Rectal smooth muscle tissue (tissue), 1 donor: ENCODE measurements around the gene OPCML.

Experiments used
- H3K27ac ChIP-seq: one replicate; pipeline ENCODE4 v1.7.0; 2013; ENCODE audit warnings: low read depth, low read length, inconsistent platforms
- H3K27me3 ChIP-seq: one replicate; pipeline ENCODE4 v1.7.0; 2013; ENCODE audit warnings: low read length; ENCODE audit not compliant: control insufficient read depth, insufficient read depth
- H3K36me3 ChIP-seq: one replicate; pipeline ENCODE4 v1.7.0; 2013; ENCODE audit warnings: low read length; ENCODE audit not compliant: control insufficient read depth, insufficient read depth
- H3K4me1 ChIP-seq: one replicate; pipeline ENCODE4 v1.7.0; 2013; ENCODE audit warnings: low read length; ENCODE audit not compliant: control insufficient read depth, insufficient read depth
- H3K4me3 ChIP-seq: one replicate; pipeline ENCODE4 v1.7.0; 2013; ENCODE audit warnings: low read length
- H3K9ac ChIP-seq: one replicate; pipeline ENCODE4 v1.7.0; 2013; ENCODE audit warnings: low read length

Gene OPCML

GRCh38 chr11:132888226-132888625 is 644.1 kb downstream of the OPCML start:
- Histone ChIP-seq H3K4me1 (no peaks in the 10 kb centered on the region), H3K9ac (no peak overlapping the region)

DNA sequence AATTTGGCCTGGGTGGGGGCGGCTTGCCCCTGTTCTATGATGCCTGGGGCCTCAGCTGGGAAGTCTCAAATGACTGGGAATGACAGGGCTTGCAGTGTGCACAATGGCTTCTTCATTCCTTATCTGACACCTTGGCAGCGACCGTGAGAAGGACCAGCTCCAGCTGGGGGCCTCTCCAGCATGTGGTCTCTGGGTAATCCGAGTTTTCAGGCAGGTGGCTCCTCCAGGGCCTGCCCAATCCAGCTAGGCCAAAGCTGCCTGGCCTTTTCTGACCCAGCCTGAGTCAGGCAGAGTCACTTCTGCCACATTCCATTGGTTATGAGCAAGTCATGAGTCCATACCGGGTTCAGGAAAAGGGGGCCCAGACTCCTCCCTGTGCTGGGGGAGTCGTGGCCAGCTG is 646.0 kb downstream of the OPCML start:
- no peak overlapping the region for H3K27ac ChIP-seq
- H3K27me3 ChIP-seq: no peaks in the 10 kb centered on the region
- no peak overlapping the region for H3K4me3 ChIP-seq
- H3K9ac ChIP-seq: no peak overlapping the region
- H3K36me3 ChIP-seq: no peaks in the 10 kb centered on the region
- H3K4me1 ChIP-seq: no peaks in the 10 kb centered on the region

More at GRCh38 chr11:132888226-132888625, 644.1 kb downstream of the OPCML start:
- Histone ChIP-seq H3K27ac (no peak overlapping the region), H3K4me3 (no peak overlapping the region), H3K36me3 (no peaks in the 10 kb centered on the region), H3K27me3 (no peaks in the 10 kb centered on the region)

GRCh38 chr11:132883241-132883640 is 649.1 kb downstream of the OPCML start:
- Histone ChIP-seq H3K4me1 (no peaks in the 10 kb centered on the region), H3K36me3 (no peaks in the 10 kb centered on the region), H3K4me3 (no peak overlapping the region), H3K27me3 (no peaks in the 10 kb centered on the region), H3K9ac (no peak overlapping the region), H3K27ac (no peak overlapping the region)

DNA sequence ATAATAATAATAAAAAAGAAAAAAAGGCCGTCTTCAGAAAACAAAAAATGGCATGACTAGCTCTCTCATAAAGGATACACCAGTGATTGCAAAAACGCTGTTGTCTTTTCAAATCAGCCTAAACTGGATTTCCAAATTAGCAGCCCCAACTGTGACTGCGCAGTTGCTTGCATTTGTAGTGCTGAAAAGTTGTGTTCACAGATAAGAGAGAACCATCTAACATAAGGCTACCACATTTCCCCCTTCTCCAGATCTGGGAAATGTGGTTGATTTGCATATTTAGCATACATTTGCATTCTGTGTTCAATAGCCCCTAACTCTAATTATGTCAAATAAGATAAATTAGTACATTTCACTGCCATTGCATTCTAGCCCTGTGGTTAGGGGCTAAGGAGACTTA is 650.7 kb downstream of the OPCML start:
- no peaks in the 10 kb centered on the region for H3K4me1 ChIP-seq
- H3K4me3 ChIP-seq: no peak overlapping the region
- no peaks in the 10 kb centered on the region for H3K27me3 ChIP-seq
- H3K27ac ChIP-seq: no peak overlapping the region
- no peak overlapping the region for H3K9ac ChIP-seq
- H3K36me3 ChIP-seq: no peaks in the 10 kb centered on the region

DNA sequence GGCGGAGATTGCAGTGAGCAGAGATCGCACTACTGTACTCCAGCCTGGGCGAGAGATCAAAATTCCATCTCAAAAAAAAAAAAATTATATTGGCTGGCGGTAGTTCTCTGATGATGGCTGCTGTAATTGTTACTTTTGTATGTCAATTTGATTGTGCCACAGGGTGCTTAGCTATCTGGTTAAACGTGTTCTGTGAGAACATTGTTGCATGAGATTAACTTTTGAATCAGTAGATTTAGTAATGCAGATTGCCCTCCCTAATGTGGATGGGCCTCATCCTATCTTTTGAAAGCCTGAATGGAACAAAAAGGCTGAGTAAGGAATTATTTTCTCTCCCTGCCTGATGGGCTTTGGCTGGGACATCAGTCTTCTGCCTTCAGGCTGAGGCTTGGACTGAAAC is 654.2 kb downstream of the OPCML start:
- Histone ChIP-seq H3K4me3 (no peak overlapping the region), H3K27me3 (no peaks in the 10 kb centered on the region), H3K27ac (no peak overlapping the region), H3K9ac (no peak overlapping the region), H3K36me3 (no peaks in the 10 kb centered on the region), H3K4me1 (no peaks in the 10 kb centered on the region)

DNA sequence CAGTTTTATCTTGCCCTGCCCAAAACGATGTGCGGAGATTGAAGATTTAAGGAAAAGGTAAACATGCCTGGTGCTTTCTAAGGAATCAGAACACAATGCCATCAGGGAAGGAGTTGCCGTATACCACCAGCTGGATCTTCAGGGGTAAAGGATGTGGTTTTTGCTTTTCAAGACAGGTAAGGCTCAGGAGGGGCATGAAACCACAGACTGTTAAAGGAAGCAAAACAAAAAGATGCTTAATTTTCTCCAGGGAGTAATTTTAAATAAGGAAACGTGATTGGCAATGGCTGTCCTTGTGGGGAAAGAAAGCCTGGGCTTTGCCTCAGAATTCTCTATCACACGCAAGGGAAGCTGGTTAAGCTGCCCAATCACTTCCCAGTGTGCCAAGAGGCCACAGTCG is 655.6 kb downstream of the OPCML start:
- Histone ChIP-seq H3K27me3 (no peaks in the 10 kb centered on the region), H3K36me3 (no peaks in the 10 kb centered on the region), H3K27ac (no peak overlapping the region), H3K9ac (no peak overlapping the region), H3K4me3 (no peak overlapping the region), H3K4me1 (no peaks in the 10 kb centered on the region)

- H3K4me3 ChIP-seq: no peak overlapping the region
- H3K36me3 ChIP-seq: no peaks in the 10 kb centered on the region
- H3K4me1 ChIP-seq: no peaks in the 10 kb centered on the region
- H3K9ac ChIP-seq: no peak overlapping the region
- no peak overlapping the region for H3K27ac ChIP-seq
- no peaks in the 10 kb centered on the region for H3K27me3 ChIP-seq
Measured at GRCh38 chr11:132876239-132876638, 656.1 kb downstream of the OPCML start.

GRCh38 chr11:132874638-132875037 is 657.7 kb downstream of the OPCML start:
- Histone ChIP-seq H3K4me1 (no peaks in the 10 kb centered on the region), H3K9ac (no peak overlapping the region), H3K36me3 (no peaks in the 10 kb centered on the region), H3K4me3 (no peak overlapping the region), H3K27me3 (no peaks in the 10 kb centered on the region), H3K27ac (no peak overlapping the region)

- Histone ChIP-seq H3K4me3 (no peak overlapping the region), H3K27ac (no peak overlapping the region), H3K4me1 (no peaks in the 10 kb centered on the region), H3K27me3 (no peaks in the 10 kb centered on the region), H3K36me3 (no peaks in the 10 kb centered on the region), H3K9ac (no peak overlapping the region)
Measured at GRCh38 chr11:132873841-132874240, 658.5 kb downstream of the OPCML start.

DNA sequence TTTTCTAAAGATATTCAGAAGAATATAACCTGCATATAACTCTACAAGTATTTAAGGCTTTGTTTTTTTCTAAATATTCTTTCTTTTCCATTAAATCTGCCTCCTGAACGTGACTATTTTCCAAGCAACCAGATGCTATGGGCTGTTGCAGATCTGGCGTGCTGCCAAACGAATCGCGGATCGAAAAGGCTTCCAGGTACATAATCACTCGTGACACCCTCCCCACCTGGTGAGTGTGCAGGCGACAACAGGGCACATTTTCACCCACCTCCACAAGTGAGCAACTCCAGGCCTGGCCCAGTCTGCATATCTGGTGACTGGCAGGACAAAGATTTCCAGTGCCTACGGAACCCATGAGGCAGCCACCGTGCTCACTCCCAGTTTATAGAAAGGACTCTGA is 660.1 kb downstream of the OPCML start:
- H3K27ac ChIP-seq: no peak overlapping the region
- H3K9ac ChIP-seq: no peak overlapping the region
- no peak overlapping the region for H3K4me3 ChIP-seq
- no peaks in the 10 kb centered on the region for H3K4me1 ChIP-seq
- no peaks in the 10 kb centered on the region for H3K36me3 ChIP-seq
- H3K27me3 ChIP-seq: no peaks in the 10 kb centered on the region

DNA sequence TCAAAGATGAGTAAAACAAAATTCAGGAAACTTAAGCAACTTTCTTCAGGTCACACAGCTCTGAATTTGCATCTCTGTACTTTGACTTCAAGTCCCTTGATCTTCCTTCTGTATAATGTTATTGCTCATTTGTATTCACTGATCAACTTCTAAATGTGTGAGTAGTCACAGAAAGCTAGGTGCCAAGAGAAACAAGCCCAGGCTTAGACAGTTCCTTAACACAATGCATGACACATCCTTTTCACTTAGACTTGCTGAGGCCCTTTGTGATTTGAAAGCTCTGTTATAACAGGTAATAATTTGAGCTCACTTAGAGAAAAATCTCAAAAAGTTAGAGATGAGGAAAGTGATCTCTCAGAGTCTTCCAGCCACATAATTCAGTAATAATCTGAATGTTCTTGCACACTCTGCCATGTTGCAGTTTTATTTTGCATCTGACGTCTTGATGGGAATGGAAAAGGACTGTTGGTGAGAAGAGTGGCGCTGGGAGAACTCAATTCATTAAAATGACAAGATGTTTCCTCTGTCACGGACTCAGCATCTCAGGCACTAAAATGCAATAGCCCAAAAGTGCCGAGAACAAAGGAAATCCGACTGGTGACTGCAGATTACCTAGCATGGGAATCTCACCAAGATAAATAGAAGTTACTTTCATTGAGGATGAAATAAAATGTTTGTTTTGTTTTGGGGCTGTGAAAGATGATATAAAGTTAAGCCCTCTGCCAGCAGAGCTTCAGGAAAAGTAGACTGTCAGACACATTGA is 665.3 kb downstream of the OPCML start:
- Histone ChIP-seq H3K36me3 (no peaks in the 10 kb centered on the region), H3K27me3 (no peaks in the 10 kb centered on the region), H3K27ac (no peak overlapping the region), H3K4me3 (no peak overlapping the region), H3K4me1 (no peaks in the 10 kb centered on the region), H3K9ac (no peak overlapping the region)

- Histone ChIP-seq H3K36me3 (no peaks in the 10 kb centered on the region), H3K27me3 (no peaks in the 10 kb centered on the region), H3K9ac (no peak overlapping the region), H3K27ac (no peak overlapping the region), H3K4me3 (no peak overlapping the region), H3K4me1 (no peaks in the 10 kb centered on the region)
Measured at GRCh38 chr11:132865623-132866022, 666.7 kb downstream of the OPCML start.

GRCh38 chr11:132864811-132865576 is 667.3 kb downstream of the OPCML start:
- Histone ChIP-seq H3K27ac (no peak overlapping the region), H3K9ac (no peak overlapping the region), H3K36me3 (no peaks in the 10 kb centered on the region), H3K4me3 (no peak overlapping the region), H3K27me3 (no peaks in the 10 kb centered on the region), H3K4me1 (no peaks in the 10 kb centered on the region)
